Astrocyte of the spinal cord (primary cell): ENCODE measurements around the gene EEPD1.

Experiments
- DNase-seq: peaks from one replicate; pipeline ENCODE4 v3.0.0; 2011; ENCODE audit warnings: low read depth, low spot score
- H3K4me3 ChIP-seq: 2 replicates; pipeline ENCODE4 v1.5.1; 2011; ENCODE audit warnings: low read depth, mild to moderate bottlenecking, low read length, moderate library complexity
- in situ Hi-C: cut with HindIII; loops from 2 replicates; pipeline ENCODE4 v1.10.0; 2017; ENCODE audit warnings: low sequenced_read_pairs
- TF ChIP-seq, protein P1 (sequence below): IDR thresholded peaks from 2 replicates; pipeline ENCODE4 v1.5.1; 2012; ENCODE audit warnings: low read depth, mild to moderate bottlenecking, low read length, inconsistent platforms

Gene EEPD1

GRCh38 chr7:36131026-36131425, 22.0 kb upstream of the EEPD1 start:
- TF ChIP-seq, protein P1, sequence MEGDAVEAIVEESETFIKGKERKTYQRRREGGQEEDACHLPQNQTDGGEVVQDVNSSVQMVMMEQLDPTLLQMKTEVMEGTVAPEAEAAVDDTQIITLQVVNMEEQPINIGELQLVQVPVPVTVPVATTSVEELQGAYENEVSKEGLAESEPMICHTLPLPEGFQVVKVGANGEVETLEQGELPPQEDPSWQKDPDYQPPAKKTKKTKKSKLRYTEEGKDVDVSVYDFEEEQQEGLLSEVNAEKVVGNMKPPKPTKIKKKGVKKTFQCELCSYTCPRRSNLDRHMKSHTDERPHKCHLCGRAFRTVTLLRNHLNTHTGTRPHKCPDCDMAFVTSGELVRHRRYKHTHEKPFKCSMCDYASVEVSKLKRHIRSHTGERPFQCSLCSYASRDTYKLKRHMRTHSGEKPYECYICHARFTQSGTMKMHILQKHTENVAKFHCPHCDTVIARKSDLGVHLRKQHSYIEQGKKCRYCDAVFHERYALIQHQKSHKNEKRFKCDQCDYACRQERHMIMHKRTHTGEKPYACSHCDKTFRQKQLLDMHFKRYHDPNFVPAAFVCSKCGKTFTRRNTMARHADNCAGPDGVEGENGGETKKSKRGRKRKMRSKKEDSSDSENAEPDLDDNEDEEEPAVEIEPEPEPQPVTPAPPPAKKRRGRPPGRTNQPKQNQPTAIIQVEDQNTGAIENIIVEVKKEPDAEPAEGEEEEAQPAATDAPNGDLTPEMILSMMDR: no peak
- no peak for DNase-seq
- no peak overlapping the region for H3K4me3 ChIP-seq
- in situ Hi-C loops: no loop called here

GRCh38 chr7:36131499-36131898, 21.6 kb upstream of the EEPD1 start:
- TF ChIP-seq, protein P1: no peak
- in situ Hi-C loops: no loop called here
- no peak overlapping the region for H3K4me3 ChIP-seq

DNA sequence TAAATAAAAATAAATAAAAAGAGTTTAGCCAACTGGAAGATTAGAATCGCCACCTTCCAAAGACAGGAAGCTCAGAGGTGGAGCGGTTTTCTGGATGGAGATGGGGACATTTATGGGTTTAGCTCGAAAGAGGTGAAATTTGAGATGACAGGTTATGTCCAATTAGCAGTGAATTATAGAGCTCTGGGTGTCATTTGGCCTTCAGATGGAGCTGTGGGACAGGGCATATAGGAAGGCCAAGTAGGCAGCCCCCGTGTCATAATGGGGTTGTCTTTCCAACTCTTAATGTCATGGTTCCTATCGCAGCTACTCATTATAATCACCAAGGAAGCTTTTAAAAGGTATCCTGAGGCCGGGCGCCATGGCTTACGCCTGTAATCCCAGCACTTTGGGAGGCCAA, 21.0 kb upstream of the EEPD1 start:
- TF ChIP-seq, protein P1: no peak
- no peak for DNase-seq
- no peak overlapping the region for H3K4me3 ChIP-seq
- in situ Hi-C loops: no loop called here

More at GRCh38 chr7:36131499-36131898, 21.6 kb upstream of the EEPD1 start:
- no peak for DNase-seq

GRCh38 chr7:36135700-36136099, 17.4 kb upstream of the EEPD1 start:
- in situ Hi-C loops: no loop called here
- TF ChIP-seq, protein P1: no peak

GRCh38 chr7:36137258-36137657, 15.8 kb upstream of the EEPD1 start:
- DNase-seq: no peak
- in situ Hi-C loops: no loop called here
- no peak overlapping the region for H3K4me3 ChIP-seq
- TF ChIP-seq, protein P1: no peak

More at GRCh38 chr7:36135700-36136099, 17.4 kb upstream of the EEPD1 start:
- no peak overlapping the region for H3K4me3 ChIP-seq
- DNase-seq: no peak

DNA sequence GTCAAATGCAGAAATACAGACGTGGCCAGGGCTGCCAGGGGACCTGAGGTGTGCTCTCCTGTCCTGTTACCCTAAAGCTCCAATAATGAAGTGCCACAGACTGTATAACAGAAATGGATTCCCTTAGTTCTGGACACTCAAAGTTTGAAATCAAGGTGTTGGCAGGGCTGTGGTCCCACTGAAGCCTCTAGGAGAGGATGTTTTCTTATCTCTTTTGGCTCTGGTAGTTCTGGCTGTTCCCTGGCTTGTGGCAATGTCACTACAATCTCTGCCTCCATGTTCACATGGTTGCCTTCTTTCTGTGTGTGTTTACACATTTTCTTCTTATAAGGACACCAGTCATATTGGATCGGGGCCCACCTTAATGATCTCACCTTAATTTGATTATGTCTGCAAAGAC, 15.3 kb upstream of the EEPD1 start:
- no peak for DNase-seq
- TF ChIP-seq, protein P1: no peak
- no peak overlapping the region for H3K4me3 ChIP-seq
- in situ Hi-C loops: no loop called here

GRCh38 chr7:36138209-36138608, 14.8 kb upstream of the EEPD1 start:
- H3K4me3 ChIP-seq: no peak overlapping the region
- TF ChIP-seq, protein P1: no peak
- no peak for DNase-seq
- in situ Hi-C loops: no loop called here
